Breast epithelium (tissue), 4 donors: ENCODE data around the gene THADA. TPM values are rescaled to one million over a fixed set of nuclear protein-coding genes. Genes with fewer than 3 reads are reported as not detected.
A peak's percentile ranks its signal among the peaks of the same experiment; 100 is the strongest.

Experiments used
- DNase-seq, 2 donors: peaks; one replicate each; pipeline ENCODE4 v3.0.0-alpha.2; 2019; ENCODE audit warnings: low spot score in 2 of 2
- H3K27ac ChIP-seq, 2 donors: fragments of 200-600 bp; sonication (generic) in 1 of 2; one replicate each; pipeline ENCODE4 v1.5.1; 2016 to 2019; ENCODE audit warnings: mild to moderate bottlenecking in 1 of 2
- H3K27me3 ChIP-seq, 2 donors: fragments of 200-600 bp; sonication (generic) in 1 of 2; one replicate each; pipeline versions ENCODE4 v1.5.1 to v1.6.0; 2017 to 2019; ENCODE audit warnings: control low read depth in 1 of 2, mild to moderate bottlenecking in 1 of 2
- H3K36me3 ChIP-seq: fragments of 200-600 bp; one replicate; pipeline ENCODE4 v1.5.1; 2019
- H3K4me1 ChIP-seq, 2 donors: fragments of 200-600 bp; sonication (generic); one replicate each; pipeline ENCODE4 v1.5.1; 2016 to 2019; ENCODE audit warnings: control low read depth in 1 of 2
- H3K4me3 ChIP-seq, 3 donors: fragments of 200-600 bp; sonication (generic); 1 replicate in 2 of 3; 2 replicates in 1 of 3; pipeline ENCODE4 v1.5.1; 2016 to 2019; ENCODE audit warnings: mild to moderate bottlenecking in 3 of 3, moderate library complexity in 2 of 3
- H3K9me3 ChIP-seq, 2 donors: fragments of 200-600 bp; sonication (generic) in 1 of 2; one replicate each; pipeline ENCODE4 v1.5.1; 2016 to 2019; ENCODE audit warnings: control low read depth in 1 of 2
- CTCF ChIP-seq, 3 donors: fragments of 450-650 bp; IDR thresholded peaks; one replicate each; pipeline ENCODE4 v1.5.1; 2016 to 2017; ENCODE audit warnings: antibody characterized with exemption in 3 of 3, mild to moderate bottlenecking in 3 of 3, moderate library complexity in 3 of 3
- POLR2A ChIP-seq: fragments of 450-650 bp; IDR thresholded peaks from one replicate; pipeline ENCODE4 v1.6.1; 2016; ENCODE audit warnings: antibody characterized with exemption, mild to moderate bottlenecking, moderate library complexity
- POLR2AphosphoS5 ChIP-seq, 3 donors: sonication (generic); formaldehyde crosslinking; IDR thresholded peaks; one replicate each; pipeline ENCODE4 v1.6.1; 2017; ENCODE audit warnings: antibody characterized with exemption in 3 of 3
- intact Hi-C: fragments of 100-400 bp; cut with DNase I; formaldehyde crosslinking; loops from one replicate; pipeline ENCODE4 v1.15.1; 2023; ENCODE audit warnings: low total_unique reads
- total RNA-seq, 3 donors: library from RNA; depleted of rRNA; stranded (reverse); fragments of >200 nt; gene quantifications; one replicate each; pipeline ENCODE4 v1.1.0, GENCODE V29; 2016

THADA gene
- total RNA-seq, 3 donors from 2014 or later: 41.1 to 60.6 (median 49.5) TPM

GRCh38 chr2:43294973-43295603 lies 300.8 kb downstream of the THADA start:
- intact Hi-C loops: no loop called here
- no peaks in the 10 kb centered on the region for H3K36me3 ChIP-seq
- DNase-seq: no peak
- TF ChIP-seq CTCF (IDR thresholded peaks at IDR 0.05) (no peak), POLR2AphosphoS5 (IDR thresholded peaks at IDR 0.05) (no peak), POLR2A (no peak)
- H3K27ac ChIP-seq: peak overlapping the region; percentile 33 to 79
- no peaks in the 10 kb centered on the region for H3K9me3 ChIP-seq
- no peaks in the 10 kb centered on the region for H3K27me3 ChIP-seq
- H3K4me3 ChIP-seq: no peak overlapping the region
- H3K4me1 ChIP-seq: no peaks in the 10 kb centered on the region

GRCh38 chr2:43293744-43294695 lies 301.8 kb downstream of the THADA start:
- no peaks in the 10 kb centered on the region for H3K9me3 ChIP-seq
- TF ChIP-seq POLR2A: no peak
- peak; percentile 42 to 74 (median 72) for TF ChIP-seq POLR2AphosphoS5 (IDR thresholded peaks at IDR 0.05)
- peak in 1 of 2 donors; percentile 47 for DNase-seq
- intact Hi-C loops: no loop called here
- no peaks in the 10 kb centered on the region for H3K27me3 ChIP-seq
- peak overlapping the region; percentile 79 to 89 for H3K27ac ChIP-seq
- H3K36me3 ChIP-seq: no peaks in the 10 kb centered on the region
- H3K4me1 ChIP-seq: no peaks in the 10 kb centered on the region
- no peak overlapping the region for H3K4me3 ChIP-seq

GRCh38 chr2:43292851-43293743 lies 302.7 kb downstream of the THADA start:
- Histone ChIP-seq H3K4me1 (no peaks in the 10 kb centered on the region), H3K27me3 (no peaks in the 10 kb centered on the region), H3K27ac (peak overlapping the region; percentile 79 to 84), H3K4me3 (no peak overlapping the region), H3K9me3 (no peaks in the 10 kb centered on the region), H3K36me3 (no peaks in the 10 kb centered on the region)
- TF ChIP-seq POLR2AphosphoS5 (IDR thresholded peaks at IDR 0.05): no peak
- TF ChIP-seq CTCF (IDR thresholded peaks at IDR 0.05): no peak
- no peak for TF ChIP-seq POLR2A
- DNase-seq: no peak
- intact Hi-C loops: no loop called here

- Histone ChIP-seq H3K9me3 (no peaks in the 10 kb centered on the region), H3K4me3 (no peak overlapping the region), H3K27me3 (no peaks in the 10 kb centered on the region), H3K36me3 (no peaks in the 10 kb centered on the region), H3K27ac (no peak overlapping the region), H3K4me1 (no peaks in the 10 kb centered on the region)
- no peak for TF ChIP-seq CTCF (IDR thresholded peaks at IDR 0.05)
- no peak for TF ChIP-seq POLR2AphosphoS5 (IDR thresholded peaks at IDR 0.05)
- TF ChIP-seq POLR2A: no peak
- intact Hi-C loops: no loop called here
- DNase-seq: no peak
These were observed 303.5 kb downstream of the THADA start for GRCh38 chr2:43292297-43292696.

- DNase-seq: no peak
- intact Hi-C loops: no loop called here
- TF ChIP-seq POLR2AphosphoS5 (IDR thresholded peaks at IDR 0.05): no peak
- TF ChIP-seq POLR2A: no peak
- no peak for TF ChIP-seq CTCF (IDR thresholded peaks at IDR 0.05)
These were observed 306.5 kb downstream of the THADA start for GRCh38 chr2:43289331-43289730.

More at GRCh38 chr2:43289331-43289730, 306.5 kb downstream of the THADA start:
- Histone ChIP-seq H3K36me3 (peaks cover 6% of the 10 kb centered on the region), H3K27me3 (no peaks in the 10 kb centered on the region), H3K9me3 (peaks cover 5 to 11% of the 10 kb centered on the region in 2 donors), H3K4me1 (no peaks in the 10 kb centered on the region), H3K4me3 (no peak overlapping the region), H3K27ac (no peak overlapping the region)
